Fibroblast of skin of right quadriceps (primary cell): ENCODE measurements around the gene LRP8.
"Not testable (repeated sequence)": the region's sequence is repeated elsewhere in the genome, so short reads cannot be mapped to it uniquely, and the experiment has no call there.

ENCODE experiments used
- DNase-seq: peaks from one replicate; pipeline ENCODE4 v3.0.0-alpha.2; 2013

The LRP8 gene

DNA sequence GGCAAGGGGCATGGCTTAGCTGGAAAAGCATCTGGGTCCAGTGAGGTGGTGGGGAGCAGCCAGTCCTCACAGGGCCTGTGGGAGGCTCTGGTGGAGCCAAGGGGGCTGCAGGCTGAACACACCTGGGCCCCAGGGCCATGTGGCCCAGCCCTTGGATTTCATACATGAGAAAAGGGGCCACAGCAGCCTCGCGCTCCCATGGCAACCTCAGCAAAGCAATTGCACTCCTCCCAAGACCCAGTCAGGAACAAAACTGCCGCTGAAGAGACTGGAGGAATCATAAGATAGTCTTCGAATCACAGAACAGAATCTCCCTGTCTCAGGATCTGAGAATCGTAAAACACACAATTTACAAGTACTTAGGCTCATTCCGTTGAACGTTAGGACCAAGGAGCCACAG is 24.6 kb downstream of the LRP8 start:
- DNase-seq = no peak

DNA sequence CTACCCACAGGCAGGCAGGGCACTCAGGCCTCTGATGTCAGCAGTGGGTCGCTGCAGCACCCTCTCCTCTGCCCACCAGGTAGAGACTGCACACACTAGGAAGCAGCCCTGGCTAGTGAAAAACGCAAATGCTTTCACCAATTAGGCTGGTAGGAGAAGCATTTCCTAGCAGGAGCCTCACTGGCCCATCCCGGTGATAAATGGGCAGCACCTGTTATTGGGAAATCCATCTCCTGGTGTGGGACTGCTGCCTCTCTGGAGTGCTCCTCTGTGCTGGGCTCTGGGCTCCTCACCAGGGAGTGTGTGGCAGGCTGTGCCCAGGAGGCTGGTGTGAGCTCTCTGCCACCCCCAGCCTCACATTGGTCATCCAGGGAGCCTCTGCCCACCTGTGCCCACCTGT is 28.6 kb downstream of the LRP8 start:
- DNase-seq = no peak

- DNase-seq = no peak
Observed at GRCh38 chr1:53298045-53298637, 29.7 kb downstream of the LRP8 start.

GRCh38 chr1:53297195-53297594 is 30.7 kb downstream of the LRP8 start:
- DNase-seq = no peak

DNA sequence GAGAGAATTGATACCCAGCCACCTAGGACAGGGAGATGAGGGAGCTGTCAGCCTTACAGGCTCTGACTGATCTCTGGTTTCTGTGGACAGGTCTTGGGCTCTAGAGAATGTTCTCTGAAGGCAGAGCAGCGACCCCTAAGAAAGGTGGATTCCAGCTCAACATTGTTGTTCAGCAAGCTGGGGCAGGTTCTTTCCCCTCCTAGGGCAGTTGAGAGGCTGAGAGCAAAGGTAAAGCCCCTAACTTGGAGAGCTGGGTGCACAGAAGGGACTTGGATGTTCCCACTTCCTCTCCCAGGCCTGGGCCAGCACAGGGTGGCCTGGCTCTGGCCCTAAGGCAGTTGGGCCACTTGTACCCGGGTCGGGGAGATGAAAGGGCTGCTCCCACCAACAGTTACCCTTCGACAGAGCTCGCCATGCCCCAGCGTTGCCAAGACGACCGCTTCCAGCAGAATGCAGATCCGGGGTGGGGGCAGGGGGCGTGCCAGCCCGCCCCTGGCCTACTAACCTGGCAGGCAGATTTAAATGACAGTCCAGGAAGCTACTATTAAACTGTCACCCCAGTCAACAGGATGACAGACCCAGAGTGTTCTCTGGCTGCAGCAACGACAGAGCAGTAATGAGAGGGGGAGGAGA is 31.6 kb downstream of the LRP8 start:
- DNase-seq = no peak

DNA sequence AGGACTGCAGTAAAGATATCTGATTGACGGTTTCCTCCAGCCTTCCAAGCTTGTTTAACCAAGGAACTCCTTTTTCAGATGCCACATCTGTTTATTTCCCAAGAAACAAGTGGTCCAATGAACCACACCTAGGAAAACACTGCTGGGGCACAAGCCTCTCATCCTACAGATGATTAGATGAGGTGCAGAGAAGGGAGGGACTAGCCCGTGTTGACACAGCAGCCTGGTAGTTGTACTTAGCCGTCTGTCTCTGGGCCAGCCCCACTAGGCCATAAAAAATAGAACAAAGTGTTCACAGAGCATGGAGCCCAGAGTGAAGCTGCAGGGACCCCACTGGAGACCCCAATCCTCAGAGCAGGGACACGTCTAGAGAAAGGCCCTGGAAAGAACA is 32.1 kb downstream of the LRP8 start:
- no peak for DNase-seq

GRCh38 chr1:53295295-53295694 is 32.6 kb downstream of the LRP8 start:
- no peak for DNase-seq

- DNase-seq = peak; percentile 62
Observed at GRCh38 chr1:53294567-53294966, 33.3 kb downstream of the LRP8 start.

DNA sequence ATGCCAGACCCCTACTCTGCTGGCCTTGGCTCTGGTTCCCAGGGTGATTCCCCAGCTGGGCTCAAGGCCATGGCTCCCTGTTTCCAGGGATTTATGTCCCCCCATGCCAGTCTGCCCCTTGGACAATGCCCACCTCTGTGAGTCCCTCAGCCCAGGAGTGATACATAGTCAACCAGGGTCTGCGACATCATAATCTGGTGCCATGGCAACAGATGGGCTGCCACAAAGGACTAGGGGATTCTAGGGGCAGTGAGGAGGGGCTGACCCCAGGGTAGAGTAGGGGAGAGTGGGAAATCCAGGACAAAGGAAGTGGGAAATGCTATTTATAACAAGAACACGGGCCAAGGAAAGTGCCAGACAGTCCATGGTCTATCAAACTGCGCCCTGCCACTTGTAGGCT is 33.8 kb downstream of the LRP8 start:
- no peak for DNase-seq

DNA sequence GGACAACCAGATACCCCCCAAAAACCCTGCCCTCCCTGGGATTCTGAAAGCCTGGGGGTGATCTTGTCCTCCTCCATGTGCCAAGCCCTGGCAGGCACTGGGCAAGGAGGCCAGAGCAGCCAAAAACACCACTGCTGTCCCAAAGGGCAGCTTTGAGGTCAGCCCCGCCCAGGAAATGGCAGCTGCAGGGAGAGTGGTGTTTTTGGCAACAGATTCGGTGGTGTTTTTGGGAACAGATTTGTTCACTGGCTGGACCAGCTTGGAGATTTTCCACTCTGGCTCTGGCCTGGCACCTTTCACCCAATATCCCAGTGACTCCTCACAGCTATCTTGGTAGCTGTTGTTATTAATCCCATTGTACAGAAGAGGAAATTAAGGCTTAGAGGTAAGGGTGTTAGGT is 34.7 kb downstream of the LRP8 start:
- DNase-seq = no peak

DNA sequence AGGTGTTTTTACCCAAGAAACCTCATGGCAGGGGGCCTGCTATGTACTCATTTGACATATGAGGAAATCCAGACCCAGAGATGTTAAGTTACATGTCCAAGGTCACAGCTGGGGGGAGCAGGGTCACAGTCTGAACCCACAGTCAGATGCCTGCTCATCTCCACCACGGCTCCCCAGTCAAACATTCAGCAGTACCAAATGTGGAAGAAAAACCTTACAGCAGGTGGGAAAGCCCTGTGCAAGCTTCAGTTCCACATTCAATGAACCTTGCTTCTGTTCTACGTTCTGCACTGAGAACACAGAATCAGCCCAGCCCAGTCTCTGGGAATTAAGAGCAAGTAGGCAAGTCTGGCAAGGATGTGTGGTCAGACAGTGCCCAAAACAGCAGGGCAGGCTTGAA is 35.2 kb downstream of the LRP8 start:
- DNase-seq = no peak

GRCh38 chr1:53291574-53291973 is 36.3 kb downstream of the LRP8 start:
- no peak for DNase-seq

GRCh38 chr1:53288790-53289429 is 39.0 kb downstream of the LRP8 start:
- DNase-seq = no peak

DNA sequence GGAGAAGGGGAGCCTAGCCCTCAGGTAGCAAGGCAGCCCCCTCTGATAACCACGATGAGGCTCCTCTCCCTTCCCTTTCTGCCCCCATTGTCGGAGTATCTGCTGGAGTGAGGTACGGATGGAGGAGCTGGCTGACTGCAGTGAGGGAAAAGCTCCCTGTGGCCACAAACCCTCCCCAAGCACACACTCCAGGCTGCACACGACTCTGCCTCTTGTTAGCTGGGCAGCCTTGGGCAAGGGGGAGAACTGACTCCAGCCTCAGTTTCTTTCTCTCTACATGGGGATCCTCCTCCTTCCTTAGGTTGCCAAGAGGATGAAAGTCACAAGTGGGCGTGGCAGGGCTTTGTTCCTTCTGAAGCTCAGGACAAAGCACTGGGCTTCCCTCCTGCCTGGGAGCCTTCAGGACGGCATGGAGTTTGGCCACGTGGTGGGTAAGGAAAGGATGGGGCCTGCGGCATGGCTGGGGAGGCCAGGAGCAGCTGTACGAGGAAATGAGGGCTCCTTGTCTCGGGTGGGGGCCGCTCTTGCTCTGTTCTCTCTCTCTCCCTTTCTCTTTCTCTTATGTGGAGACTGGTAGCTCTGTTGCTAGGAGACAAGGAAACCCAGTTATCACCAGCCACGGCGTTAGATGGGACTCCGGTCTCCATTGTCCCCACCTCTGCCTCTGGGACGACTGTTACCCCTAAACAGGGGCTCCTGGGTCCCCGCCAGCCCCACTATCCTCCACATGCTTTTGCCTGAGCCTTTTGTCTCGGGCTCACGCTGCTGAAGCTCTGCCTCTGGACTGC is 39.7 kb downstream of the LRP8 start:
- DNase-seq = no peak

- DNase-seq = no peak
Observed at GRCh38 chr1:53286955-53287354, 40.9 kb downstream of the LRP8 start.

GRCh38 chr1:53285969-53286760 is 41.7 kb downstream of the LRP8 start:
- DNase-seq = no peak

- no peak for DNase-seq
Observed at GRCh38 chr1:53285546-53285945, 42.3 kb downstream of the LRP8 start.

GRCh38 chr1:53284224-53285020 is 43.4 kb downstream of the LRP8 start:
- DNase-seq = no peak

DNA sequence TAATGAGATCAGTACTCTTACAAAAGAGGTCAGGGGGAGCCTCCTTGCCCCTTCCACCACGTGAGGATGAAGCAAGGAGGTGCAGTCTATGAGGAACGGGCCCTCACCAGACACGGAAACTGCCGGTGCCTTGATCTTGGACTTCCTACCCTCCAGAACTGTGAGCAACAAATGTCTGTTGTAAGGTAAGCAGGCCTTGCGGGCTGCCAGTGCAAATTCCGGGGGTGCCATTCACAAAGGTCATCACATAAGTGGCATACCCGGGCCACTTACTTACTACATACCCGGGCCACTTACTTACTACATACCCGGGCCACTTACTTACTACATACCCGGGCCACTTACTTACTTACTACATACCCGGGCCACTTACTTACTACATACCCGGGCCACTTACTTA is 44.7 kb downstream of the LRP8 start:
- not testable (repeated sequence) for DNase-seq

DNA sequence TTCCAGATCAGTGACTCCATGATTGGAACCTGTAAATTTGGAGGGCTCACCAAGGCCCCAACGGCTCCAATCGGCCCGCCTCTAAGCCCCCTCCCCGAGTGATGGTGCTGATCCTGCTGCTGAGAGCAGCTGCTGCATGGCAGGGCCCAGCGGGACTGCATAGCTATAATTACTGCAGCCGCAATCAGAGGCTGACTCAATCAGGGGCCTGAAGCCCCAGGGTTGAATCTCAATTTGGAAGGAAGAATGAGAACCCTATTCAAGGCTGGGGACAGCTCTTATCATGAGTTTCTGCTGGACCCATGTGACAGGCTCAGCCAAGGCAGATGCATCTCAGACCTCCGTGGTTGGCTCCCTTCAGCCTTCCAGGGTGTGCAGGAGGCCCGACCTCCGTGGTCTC is 46.7 kb downstream of the LRP8 start:
- DNase-seq = no peak

GRCh38 chr1:53280496-53280895 is 47.4 kb downstream of the LRP8 start:
- DNase-seq = no peak
